Glomerular visceral epithelial cell (primary cell): ENCODE measurements around the gene DHX35.
A peak's percentile ranks its signal among the peaks of the same experiment; 100 is the strongest.

Experiments used
- DNase-seq: peaks from one replicate; pipeline ENCODE4 v3.0.0-alpha.2; 2016; ENCODE audit errors: extremely low spot score

Gene DHX35

GRCh38 chr20:39025883-39026282, 63.7 kb downstream of the DHX35 start:
- no peak for DNase-seq

GRCh38 chr20:39029364-39029763, 67.2 kb downstream of the DHX35 start:
- no peak for DNase-seq

- DNase-seq, result no peak
Measured at GRCh38 chr20:39032997-39033396, 70.9 kb downstream of the DHX35 start.

- no peak for DNase-seq
Measured at GRCh38 chr20:39036011-39036410, 73.9 kb downstream of the DHX35 start.

- no peak for DNase-seq
Measured at GRCh38 chr20:39036851-39037250, 74.7 kb downstream of the DHX35 start.

- no peak for DNase-seq
Measured at GRCh38 chr20:39038047-39038446, 75.9 kb downstream of the DHX35 start.

- DNase-seq, result no peak
Measured at GRCh38 chr20:39038495-39038894, 76.4 kb downstream of the DHX35 start.

- no peak for DNase-seq
Measured at GRCh38 chr20:39039261-39039660, 77.1 kb downstream of the DHX35 start.

- no peak for DNase-seq
Measured at GRCh38 chr20:39040116-39040515, 78.0 kb downstream of the DHX35 start.

GRCh38 chr20:39041067-39041466, 78.9 kb downstream of the DHX35 start:
- no peak for DNase-seq

GRCh38 chr20:39042279-39043150, 80.4 kb downstream of the DHX35 start:
- DNase-seq, result no peak

- DNase-seq, result no peak
Measured at GRCh38 chr20:39044501-39044900, 82.4 kb downstream of the DHX35 start.

- DNase-seq, result no peak
Measured at GRCh38 chr20:39045676-39046075, 83.5 kb downstream of the DHX35 start.

GRCh38 chr20:39047417-39047985, 85.4 kb downstream of the DHX35 start:
- DNase-seq, result no peak

GRCh38 chr20:39048000-39048696, 86.0 kb downstream of the DHX35 start:
- DNase-seq, result peak; percentile 81

GRCh38 chr20:39049148-39049547, 87.0 kb downstream of the DHX35 start:
- DNase-seq, result no peak

GRCh38 chr20:39049684-39050554, 87.8 kb downstream of the DHX35 start:
- DNase-seq, result peak; percentile 84

- DNase-seq, result no peak
Measured at GRCh38 chr20:39050555-39050902, 88.4 kb downstream of the DHX35 start.

GRCh38 chr20:39052676-39053075, 90.5 kb downstream of the DHX35 start:
- no peak for DNase-seq

GRCh38 chr20:39057143-39057542, 95.0 kb downstream of the DHX35 start:
- no peak for DNase-seq

- no peak for DNase-seq
Measured at GRCh38 chr20:39057911-39058310, 95.8 kb downstream of the DHX35 start.

GRCh38 chr20:39059036-39059435, 96.9 kb downstream of the DHX35 start:
- DNase-seq, result no peak
